GM18505 (cell line): Measurements from ENCODE around the gene ATRN.

Source experiments
- ATAC-seq: cut with Tn5 transposase; IDR thresholded peaks from one replicate; pipeline ENCODE4 v1.9.1; 2021; ENCODE audit not compliant: unreplicated experiment
- POLR2A ChIP-seq: IDR thresholded peaks from 4 replicates; pipeline ENCODE4 v1.6.1; 2011; ENCODE audit warnings: borderline replicate concordance; ENCODE audit not compliant: insufficient read depth, insufficient read length; ENCODE audit errors: extremely low read depth

Gene ATRN

GRCh38 chr20:3550837-3551236 is 80.0 kb downstream of the ATRN start:
- no peak for TF ChIP-seq POLR2A
- ATAC-seq, result no peak

GRCh38 chr20:3551681-3552434 is 81.0 kb downstream of the ATRN start:
- no peak for TF ChIP-seq POLR2A
- ATAC-seq, result no peak

GRCh38 chr20:3553663-3554062 is 82.8 kb downstream of the ATRN start:
- no peak for ATAC-seq
- TF ChIP-seq POLR2A, result no peak

GRCh38 chr20:3557237-3557785 is 86.5 kb downstream of the ATRN start:
- ATAC-seq, result no peak
- no peak for TF ChIP-seq POLR2A

GRCh38 chr20:3559231-3559630 is 88.4 kb downstream of the ATRN start:
- no peak for ATAC-seq
- no peak for TF ChIP-seq POLR2A

- no peak for ATAC-seq
- no peak for TF ChIP-seq POLR2A
Observed at GRCh38 chr20:3559637-3560036, 88.8 kb downstream of the ATRN start.

- no peak for ATAC-seq
- TF ChIP-seq POLR2A, result no peak
Observed at GRCh38 chr20:3560162-3560561, 89.3 kb downstream of the ATRN start.

GRCh38 chr20:3560578-3560977 is 89.8 kb downstream of the ATRN start:
- ATAC-seq, result no peak
- TF ChIP-seq POLR2A, result no peak

- ATAC-seq, result no peak
- TF ChIP-seq POLR2A, result no peak
Observed at GRCh38 chr20:3563133-3563532, 92.3 kb downstream of the ATRN start.

- no peak for ATAC-seq
Observed at GRCh38 chr20:3563548-3564177, 92.8 kb downstream of the ATRN start.

GRCh38 chr20:3565851-3566250 is 95.0 kb downstream of the ATRN start:
- TF ChIP-seq POLR2A, result no peak
- no peak for ATAC-seq

More at GRCh38 chr20:3563548-3564177, 92.8 kb downstream of the ATRN start:
- no peak for TF ChIP-seq POLR2A

GRCh38 chr20:3572151-3572550 is 101.3 kb downstream of the ATRN start:
- no peak for ATAC-seq
- no peak for TF ChIP-seq POLR2A

GRCh38 chr20:3576363-3576762 is 105.5 kb downstream of the ATRN start:
- TF ChIP-seq POLR2A, result no peak
- ATAC-seq, result no peak

GRCh38 chr20:3577366-3577765 is 106.5 kb downstream of the ATRN start:
- ATAC-seq, result no peak
- no peak for TF ChIP-seq POLR2A

- no peak for TF ChIP-seq POLR2A
- no peak for ATAC-seq
Observed at GRCh38 chr20:3580412-3580811, 109.6 kb downstream of the ATRN start.

- ATAC-seq, result no peak
- no peak for TF ChIP-seq POLR2A
Observed at GRCh38 chr20:3583765-3584164, 112.9 kb downstream of the ATRN start.
